ENCODE measurements around the gene PSME3IP1.

Gene PSME3IP1

DNA sequence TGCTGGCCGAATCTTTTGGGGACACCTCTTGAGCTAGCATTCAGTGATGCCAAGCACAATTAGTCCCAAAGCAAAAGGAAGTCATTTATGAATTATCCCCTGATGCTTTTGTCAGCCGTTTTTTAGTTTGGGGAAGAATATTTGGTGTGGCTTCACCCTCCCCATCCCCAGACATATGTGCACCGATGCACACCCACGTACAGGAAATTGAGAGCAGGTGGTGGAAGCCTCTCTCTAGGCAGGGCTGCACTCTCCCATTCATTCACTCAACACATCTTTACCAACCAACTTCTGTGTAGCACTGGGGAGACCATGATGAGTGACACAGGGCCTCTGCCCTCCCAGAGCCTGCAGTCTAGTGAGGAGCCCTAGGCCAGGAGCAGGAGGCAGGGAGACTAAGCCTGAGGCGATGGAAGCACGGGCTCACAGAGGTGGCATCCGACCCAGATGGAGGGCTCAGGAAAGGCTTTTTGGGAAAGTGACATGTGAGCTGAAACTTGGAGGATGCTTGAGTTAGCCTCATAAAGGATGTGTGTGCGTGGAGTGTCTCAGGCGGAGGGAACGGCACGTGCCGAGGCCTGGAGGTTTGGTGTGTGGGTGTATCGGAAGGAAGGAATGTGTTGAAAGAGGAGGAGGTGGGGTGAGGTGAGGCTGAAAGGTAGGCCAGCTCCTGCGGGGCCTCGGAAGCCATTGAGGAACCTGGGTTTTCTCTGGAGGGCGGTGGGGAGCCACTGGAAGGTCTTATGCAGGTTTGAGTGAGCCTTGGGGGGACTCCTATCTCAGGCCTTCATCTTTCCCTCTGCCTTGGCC is 43.8 kb downstream of the PSME3IP1 start:
- Histone ChIP-seq H3K36me3 (ENCODE audit: control insufficient read depth, insufficient read depth, low read length, severe bottlenecking) (no peaks in the 10 kb centered on the region), H3K9ac (ENCODE audit: low read length) (no peak overlapping the region), H3K4me1 (ENCODE audit: control insufficient read depth, insufficient read depth, low read length) (no peaks in the 10 kb centered on the region), H3K4me3 (ENCODE audit: low read length) (no peak overlapping the region), H3K27me3 (replicated peaks; ENCODE audit: control insufficient read depth, insufficient read depth, low read length) (no peaks in the 10 kb centered on the region), H3K9me3 (ENCODE audit: control insufficient read depth, low read length) (no peaks in the 10 kb centered on the region)
- DNase-seq (ENCODE audit: low read depth): no peak

DNA sequence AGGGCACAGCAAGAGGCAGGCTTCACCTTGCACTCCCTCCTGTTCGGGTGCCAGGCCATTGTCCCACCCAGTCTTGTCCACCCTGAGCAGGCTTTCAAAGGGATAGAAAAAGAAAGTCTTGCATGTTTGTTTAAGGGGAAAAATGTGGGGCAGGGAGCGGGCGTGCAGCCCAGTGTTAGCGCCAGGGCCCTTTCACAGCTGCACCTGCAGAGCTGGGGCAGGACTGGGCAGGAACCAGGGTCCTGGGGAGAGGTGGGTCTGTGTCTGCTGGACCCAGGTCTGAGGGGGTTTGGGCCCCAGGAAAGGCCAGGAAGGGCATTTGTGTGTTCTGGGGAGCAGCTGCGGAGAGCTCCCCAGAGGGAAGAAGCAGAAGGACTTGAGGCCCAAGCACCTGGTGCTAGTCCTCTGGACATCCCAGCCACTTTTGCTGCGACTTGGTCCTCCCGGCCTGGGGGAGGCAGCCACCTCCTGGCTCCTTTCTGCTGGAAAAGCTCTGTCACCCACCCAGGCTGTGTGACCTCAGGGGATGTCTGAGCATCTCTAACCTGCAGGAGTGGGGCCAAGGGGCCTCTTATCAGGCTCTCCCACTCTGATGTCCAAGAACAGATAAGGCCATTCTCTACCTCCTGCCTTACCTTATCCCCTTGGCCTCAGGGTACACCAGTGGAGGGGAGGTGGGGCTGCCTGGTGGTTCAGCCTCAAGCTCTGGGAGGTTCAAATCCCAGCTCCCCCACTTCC is 44.7 kb downstream of the PSME3IP1 start:
- Histone ChIP-seq H3K4me3 (ENCODE audit: low read length) (no peak overlapping the region), H3K9ac (ENCODE audit: low read length) (no peak overlapping the region), H3K4me1 (ENCODE audit: control insufficient read depth, insufficient read depth, low read length) (no peaks in the 10 kb centered on the region), H3K9me3 (ENCODE audit: control insufficient read depth, low read length) (no peaks in the 10 kb centered on the region), H3K36me3 (ENCODE audit: control insufficient read depth, insufficient read depth, low read length, severe bottlenecking) (no peaks in the 10 kb centered on the region), H3K27me3 (replicated peaks; ENCODE audit: control insufficient read depth, insufficient read depth, low read length) (no peaks in the 10 kb centered on the region)
- DNase-seq (ENCODE audit: low read depth): no peak

DNA sequence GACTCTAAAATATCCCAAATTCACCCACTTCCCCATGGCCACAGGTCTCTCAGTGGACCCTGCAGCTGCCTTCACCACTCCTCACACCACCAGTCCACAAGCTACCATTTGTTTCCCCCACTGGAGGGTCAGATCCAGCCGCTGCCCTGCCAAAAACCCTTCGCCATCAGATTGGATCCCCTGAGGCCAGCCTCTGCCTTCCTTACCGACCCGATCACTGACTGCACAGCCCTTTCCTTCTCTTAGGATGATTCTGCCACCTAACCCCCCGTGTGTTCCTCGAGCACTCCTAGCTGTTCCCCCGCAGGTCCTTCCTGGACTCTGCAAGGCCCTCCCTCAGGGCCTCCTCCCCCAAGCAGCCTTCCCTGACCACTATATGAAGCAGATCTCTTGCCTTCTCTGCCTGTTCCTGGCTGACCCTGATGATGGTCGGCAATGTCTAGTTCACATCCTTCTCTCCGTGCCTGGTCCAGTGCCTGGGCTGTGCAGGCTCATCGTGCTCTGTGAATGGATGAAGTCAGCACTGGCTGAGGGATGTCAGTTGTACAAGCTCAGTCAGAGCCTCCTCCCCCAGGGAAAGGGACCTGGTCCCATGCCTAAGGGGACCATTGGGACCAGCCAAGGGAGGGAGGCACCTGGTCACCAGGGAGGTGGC is 47.4 kb downstream of the PSME3IP1 start:
- Histone ChIP-seq H3K4me3 (ENCODE audit: low read length) (no peak overlapping the region), H3K9me3 (ENCODE audit: control insufficient read depth, low read length) (no peaks in the 10 kb centered on the region), H3K9ac (ENCODE audit: low read length) (no peak overlapping the region), H3K27me3 (replicated peaks; ENCODE audit: control insufficient read depth, insufficient read depth, low read length) (no peaks in the 10 kb centered on the region), H3K36me3 (ENCODE audit: control insufficient read depth, insufficient read depth, low read length, severe bottlenecking) (no peaks in the 10 kb centered on the region), H3K4me1 (ENCODE audit: control insufficient read depth, insufficient read depth, low read length) (no peaks in the 10 kb centered on the region)
- no peak for DNase-seq (ENCODE audit: low read depth)

DNA sequence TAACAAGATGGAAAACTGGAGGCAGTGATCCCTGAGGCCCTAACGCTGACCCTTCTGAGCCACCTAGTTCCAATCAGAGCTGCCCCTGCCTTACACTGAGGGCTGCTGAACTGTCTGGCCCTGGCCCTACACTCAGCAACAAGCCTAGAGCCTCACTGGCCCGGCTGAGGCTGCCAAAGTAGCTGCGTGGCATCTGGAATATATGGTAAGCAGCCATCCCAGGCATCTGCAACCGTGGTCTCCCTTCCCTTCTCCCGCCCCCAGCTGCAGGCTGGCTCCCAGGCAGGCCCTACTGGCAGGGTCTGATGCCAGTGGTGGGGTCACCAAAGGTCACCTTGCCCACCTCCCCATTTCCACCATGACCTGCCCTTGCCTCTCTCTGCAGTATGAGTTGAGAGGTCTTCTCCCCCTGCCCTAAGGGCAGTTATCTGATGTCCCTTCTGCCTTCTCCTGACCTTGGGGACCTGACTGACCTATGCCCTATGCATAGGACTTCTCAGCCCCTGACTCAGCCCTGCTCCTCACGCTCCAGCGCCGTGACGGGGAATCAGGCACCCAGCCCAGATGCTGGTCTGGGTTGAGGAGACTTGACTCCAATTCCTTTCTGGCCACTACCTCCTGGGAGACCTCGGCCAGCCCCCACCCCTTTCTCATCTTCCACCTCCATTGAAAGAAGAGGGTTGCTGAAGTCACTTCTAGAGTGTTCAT is 48.1 kb downstream of the PSME3IP1 start:
- Histone ChIP-seq H3K4me3 (ENCODE audit: low read length) (no peak overlapping the region), H3K9me3 (ENCODE audit: control insufficient read depth, low read length) (no peaks in the 10 kb centered on the region), H3K27me3 (replicated peaks; ENCODE audit: control insufficient read depth, insufficient read depth, low read length) (no peaks in the 10 kb centered on the region), H3K9ac (ENCODE audit: low read length) (no peak overlapping the region), H3K4me1 (ENCODE audit: control insufficient read depth, insufficient read depth, low read length) (no peaks in the 10 kb centered on the region), H3K36me3 (ENCODE audit: control insufficient read depth, insufficient read depth, low read length, severe bottlenecking) (no peaks in the 10 kb centered on the region)
- no peak for DNase-seq (ENCODE audit: low read depth)

DNA sequence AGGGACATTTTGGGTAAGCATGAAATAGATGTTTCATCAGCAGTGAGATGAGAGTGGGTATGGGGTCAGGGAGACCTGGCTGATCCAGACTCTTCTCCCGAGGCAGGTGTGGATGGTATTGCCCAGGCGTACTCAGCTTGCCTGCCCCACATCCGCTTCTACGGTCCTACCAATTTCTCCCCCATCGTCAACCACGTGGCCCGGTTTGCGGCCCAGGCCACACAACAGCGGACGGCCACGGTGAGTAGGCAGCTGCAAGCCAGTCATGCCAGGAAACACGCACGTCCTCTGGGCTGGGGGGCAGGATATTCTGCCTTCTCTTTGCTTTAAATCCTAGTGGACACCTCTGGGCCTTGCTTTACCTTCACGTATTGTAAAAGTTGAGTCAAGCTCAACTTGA is 48.8 kb downstream of the PSME3IP1 start:
- Histone ChIP-seq H3K4me1 (ENCODE audit: control insufficient read depth, insufficient read depth, low read length) (no peaks in the 10 kb centered on the region), H3K27me3 (replicated peaks; ENCODE audit: control insufficient read depth, insufficient read depth, low read length) (no peaks in the 10 kb centered on the region), H3K9ac (ENCODE audit: low read length) (no peak overlapping the region), H3K9me3 (ENCODE audit: control insufficient read depth, low read length) (no peaks in the 10 kb centered on the region), H3K4me3 (ENCODE audit: low read length) (no peak overlapping the region), H3K36me3 (ENCODE audit: control insufficient read depth, insufficient read depth, low read length, severe bottlenecking) (no peaks in the 10 kb centered on the region)
- no peak for DNase-seq (ENCODE audit: low read depth)

DNA sequence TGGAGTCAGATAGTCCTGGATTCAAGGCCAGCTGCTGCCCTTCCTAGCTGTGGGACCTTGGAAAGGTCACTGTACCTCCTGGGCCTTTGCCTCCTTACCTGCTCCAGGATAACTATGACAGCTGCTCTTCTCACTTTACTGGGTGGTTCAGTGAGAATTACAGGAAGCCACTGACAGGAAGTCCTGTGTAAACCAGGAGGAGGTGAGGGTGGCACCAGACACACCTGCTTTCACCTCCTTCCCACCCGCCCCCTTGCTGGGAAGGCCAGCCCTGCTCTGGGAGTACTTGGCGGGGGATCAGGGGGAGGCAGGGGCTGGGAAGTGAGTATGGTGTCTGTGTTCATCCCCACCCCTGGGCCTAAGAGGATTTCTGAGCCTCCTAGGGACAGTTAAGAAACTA is 50.9 kb downstream of the PSME3IP1 start:
- DNase-seq (ENCODE audit: low read depth): no peak
- Histone ChIP-seq H3K27me3 (replicated peaks; ENCODE audit: control insufficient read depth, insufficient read depth, low read length) (no peaks in the 10 kb centered on the region), H3K36me3 (ENCODE audit: control insufficient read depth, insufficient read depth, low read length, severe bottlenecking) (no peaks in the 10 kb centered on the region), H3K4me1 (ENCODE audit: control insufficient read depth, insufficient read depth, low read length) (no peaks in the 10 kb centered on the region), H3K9ac (ENCODE audit: low read length) (no peak overlapping the region), H3K4me3 (ENCODE audit: low read length) (no peak overlapping the region), H3K9me3 (ENCODE audit: control insufficient read depth, low read length) (no peaks in the 10 kb centered on the region)

DNA sequence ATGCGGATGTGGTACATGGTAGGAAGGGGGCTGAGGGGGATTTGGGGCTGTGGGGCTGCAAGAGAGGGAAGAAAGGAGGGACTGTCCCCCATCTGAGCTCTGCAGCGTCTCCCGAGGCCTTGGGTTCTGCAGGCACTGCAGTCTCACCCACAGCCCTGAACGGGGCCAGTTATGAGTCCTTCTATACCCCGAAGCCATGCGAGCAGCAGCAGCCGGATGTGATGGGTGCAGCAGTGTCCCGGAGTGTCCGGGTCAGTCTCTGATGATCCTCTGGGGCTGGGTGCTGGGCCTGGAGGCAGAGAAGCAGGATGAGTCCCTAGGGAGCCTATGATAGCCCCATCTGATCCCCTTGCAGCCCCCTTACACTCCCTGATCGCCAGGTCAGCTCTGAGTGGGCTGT is 52.0 kb downstream of the PSME3IP1 start:
- Histone ChIP-seq H3K9ac (ENCODE audit: low read length) (no peak overlapping the region), H3K27me3 (replicated peaks; ENCODE audit: control insufficient read depth, insufficient read depth, low read length) (no peaks in the 10 kb centered on the region), H3K4me1 (ENCODE audit: control insufficient read depth, insufficient read depth, low read length) (no peaks in the 10 kb centered on the region), H3K9me3 (ENCODE audit: control insufficient read depth, low read length) (no peaks in the 10 kb centered on the region), H3K36me3 (ENCODE audit: control insufficient read depth, insufficient read depth, low read length, severe bottlenecking) (no peaks in the 10 kb centered on the region), H3K4me3 (ENCODE audit: low read length) (no peak overlapping the region)
- no peak for DNase-seq (ENCODE audit: low read depth)

DNA sequence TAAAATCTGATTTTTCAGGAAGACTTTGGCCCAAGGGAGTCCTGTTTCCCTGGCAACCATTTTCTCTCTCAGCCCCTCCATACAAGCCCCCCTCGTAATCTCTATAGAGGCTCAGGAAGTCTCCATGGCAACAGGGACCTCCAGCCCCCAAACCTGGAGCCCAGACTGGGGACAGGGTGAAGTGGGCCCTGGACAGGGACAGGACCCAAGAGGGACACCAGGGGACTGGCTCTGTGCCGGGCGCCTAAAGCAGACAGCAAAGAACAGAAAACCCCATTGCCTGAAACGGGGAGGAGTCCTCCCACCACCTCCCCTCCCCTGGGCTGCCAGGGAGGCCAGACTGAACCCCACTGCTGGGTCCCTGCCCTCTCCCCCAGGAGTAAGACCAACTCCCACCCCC is 52.8 kb downstream of the PSME3IP1 start:
- DNase-seq (ENCODE audit: low read depth): no peak
- H3K27me3 ChIP-seq (replicated peaks; ENCODE audit: control insufficient read depth, insufficient read depth, low read length): no peaks in the 10 kb centered on the region
- H3K4me1 ChIP-seq (ENCODE audit: control insufficient read depth, insufficient read depth, low read length): no peaks in the 10 kb centered on the region
- H3K9ac ChIP-seq (ENCODE audit: low read length): no peak overlapping the region
- no peak overlapping the region for H3K4me3 ChIP-seq (ENCODE audit: low read length)
- H3K36me3 ChIP-seq (ENCODE audit: control insufficient read depth, insufficient read depth, low read length, severe bottlenecking): no peaks in the 10 kb centered on the region
- no peaks in the 10 kb centered on the region for H3K9me3 ChIP-seq (ENCODE audit: control insufficient read depth, low read length)

DNA sequence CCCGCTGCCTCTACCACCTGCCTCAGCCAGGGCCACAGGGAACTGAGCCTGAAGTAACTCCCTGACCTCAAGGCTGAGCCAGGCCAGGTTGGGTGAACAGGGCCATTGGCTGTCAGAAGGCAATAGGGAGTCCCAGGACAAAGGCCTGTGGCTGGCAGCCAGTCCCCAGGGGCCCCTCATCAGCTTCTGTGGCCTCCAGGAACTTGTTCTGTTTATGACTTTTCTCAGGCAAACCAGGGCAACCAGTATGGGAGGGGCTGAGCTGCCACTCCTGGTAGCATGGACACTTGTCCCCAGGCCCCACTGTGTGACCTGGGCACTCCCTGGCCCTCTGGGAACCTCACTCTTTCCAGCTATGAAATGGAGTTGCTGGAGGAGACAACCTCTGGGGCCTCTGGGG is 53.4 kb downstream of the PSME3IP1 start:
- no peaks in the 10 kb centered on the region for H3K9me3 ChIP-seq (ENCODE audit: control insufficient read depth, low read length)
- no peaks in the 10 kb centered on the region for H3K4me1 ChIP-seq (ENCODE audit: control insufficient read depth, insufficient read depth, low read length)
- no peak overlapping the region for H3K9ac ChIP-seq (ENCODE audit: low read length)
- no peaks in the 10 kb centered on the region for H3K36me3 ChIP-seq (ENCODE audit: control insufficient read depth, insufficient read depth, low read length, severe bottlenecking)
- DNase-seq (ENCODE audit: low read depth): no peak
- H3K27me3 ChIP-seq (replicated peaks; ENCODE audit: control insufficient read depth, insufficient read depth, low read length): no peaks in the 10 kb centered on the region
- no peak overlapping the region for H3K4me3 ChIP-seq (ENCODE audit: low read length)

DNA sequence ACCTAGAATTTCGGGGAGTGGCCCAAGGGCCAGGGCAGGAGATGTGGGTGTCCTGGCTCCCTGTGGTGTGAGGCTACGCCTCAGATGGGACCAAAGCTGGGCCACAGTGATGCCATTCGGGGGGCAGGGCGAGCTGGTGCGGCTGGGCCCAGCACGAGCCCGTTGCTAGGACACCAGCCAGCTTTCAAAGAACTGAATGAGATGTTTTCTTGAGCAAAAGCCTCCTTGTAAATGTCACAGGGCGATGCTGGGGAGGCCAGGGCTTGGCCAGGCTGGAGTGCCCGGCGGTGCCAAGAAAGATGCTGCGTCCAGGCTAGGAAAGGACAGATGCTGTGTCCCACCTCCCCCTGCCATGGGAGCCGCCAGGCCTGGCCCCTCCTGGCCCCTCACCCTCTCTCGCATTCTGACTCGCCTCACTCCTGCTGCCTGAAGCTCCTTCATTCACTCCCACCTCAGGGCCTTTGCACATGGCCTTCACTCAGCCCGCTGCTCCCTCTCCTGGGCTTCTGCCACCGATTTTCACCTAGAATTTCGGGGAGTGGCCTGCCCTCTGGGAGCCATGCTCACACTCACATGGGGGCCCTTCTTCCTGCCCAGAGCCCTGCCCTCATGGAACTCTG is 54.4 kb downstream of the PSME3IP1 start:
- no peaks in the 10 kb centered on the region for H3K9me3 ChIP-seq (ENCODE audit: control insufficient read depth, low read length)
- H3K4me3 ChIP-seq (ENCODE audit: low read length): no peak overlapping the region
- no peak overlapping the region for H3K9ac ChIP-seq (ENCODE audit: low read length)
- no peak for DNase-seq (ENCODE audit: low read depth)
- no peaks in the 10 kb centered on the region for H3K27me3 ChIP-seq (replicated peaks; ENCODE audit: control insufficient read depth, insufficient read depth, low read length)
- no peaks in the 10 kb centered on the region for H3K4me1 ChIP-seq (ENCODE audit: control insufficient read depth, insufficient read depth, low read length)
- no peaks in the 10 kb centered on the region for H3K36me3 ChIP-seq (ENCODE audit: control insufficient read depth, insufficient read depth, low read length, severe bottlenecking)

DNA sequence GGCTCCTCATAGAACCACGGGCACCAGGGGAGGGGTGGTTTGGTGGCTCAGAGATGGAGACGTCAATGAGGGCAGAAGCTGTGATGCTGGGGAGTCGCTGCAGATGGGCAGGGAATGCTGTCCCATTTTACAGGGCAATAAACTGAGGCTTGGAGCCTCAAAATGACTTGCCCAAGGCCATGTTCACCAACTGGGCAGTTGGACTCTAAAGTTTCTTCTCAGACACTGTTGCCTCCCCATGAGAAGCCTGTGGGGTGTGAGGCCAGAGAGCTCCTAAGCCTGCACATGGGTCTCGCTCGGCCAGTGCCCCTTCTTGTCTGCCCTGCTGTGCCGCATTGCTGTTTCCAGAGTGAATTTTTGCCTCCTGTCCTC is 54.9 kb downstream of the PSME3IP1 start:
- H3K4me3 ChIP-seq (ENCODE audit: low read length): no peak overlapping the region
- H3K27me3 ChIP-seq (replicated peaks; ENCODE audit: control insufficient read depth, insufficient read depth, low read length): no peaks in the 10 kb centered on the region
- H3K9me3 ChIP-seq (ENCODE audit: control insufficient read depth, low read length): no peaks in the 10 kb centered on the region
- no peaks in the 10 kb centered on the region for H3K4me1 ChIP-seq (ENCODE audit: control insufficient read depth, insufficient read depth, low read length)
- H3K9ac ChIP-seq (ENCODE audit: low read length): no peak overlapping the region
- no peaks in the 10 kb centered on the region for H3K36me3 ChIP-seq (ENCODE audit: control insufficient read depth, insufficient read depth, low read length, severe bottlenecking)
- DNase-seq (ENCODE audit: low read depth): no peak
